Activated CD8-positive, alpha-beta memory T cell treated with anti-CD3 and anti-CD28 coated beads, Interleukin-2, amount 10 ng/mL, durations not matched to agents 7 days and 5 days (primary cell): ENCODE results near the gene AGRN. TPM values are rescaled to one million over a fixed set of nuclear protein-coding genes. Genes with fewer than 3 reads are reported as not detected.

Experiments
- ATAC-seq: fragments of 150-1000 bp; cut with Tn5 transposase; one replicate; pipeline ENCODE4 v1.10.0; 2021; ENCODE audit warnings: moderate library complexity
- CTCF ChIA-PET: fragments of 350-600 bp; sonication (Branson Sonifier 250); formaldehyde crosslinking; loops from one replicate; lab custom pipeline; 2021; ENCODE audit warnings: antibody characterized with exemption; lab: Charles Lee
- DNase-seq: peaks from one replicate; pipeline ENCODE4 v3.0.0-alpha.2; 2020
- H3K27ac Mint-ChIP-seq: one replicate; pipeline ENCODE4 v1.8.0; 2021; ENCODE audit warnings: mild to moderate bottlenecking, mixed read lengths
- H3K27me3 Mint-ChIP-seq: one replicate; pipeline ENCODE4 v1.8.0; 2021; ENCODE audit warnings: mixed read lengths
- H3K36me3 Mint-ChIP-seq: one replicate; pipeline ENCODE4 v1.8.0; 2021; ENCODE audit warnings: mild to moderate bottlenecking, mixed read lengths
- H3K4me1 Mint-ChIP-seq: one replicate; pipeline ENCODE4 v1.8.0; 2021; ENCODE audit warnings: mixed read lengths
- H3K4me3 Mint-ChIP-seq: one replicate; pipeline ENCODE4 v1.8.0; 2021; ENCODE audit warnings: mild to moderate bottlenecking, moderate library complexity, mixed read lengths
- H3K9me3 Mint-ChIP-seq: one replicate; pipeline ENCODE4 v1.8.0; 2022; ENCODE audit warnings: low read depth, mixed read lengths
- total RNA-seq, 2 experiments: library from RNA; stranded (reverse); gene quantifications; one replicate each; pipeline ENCODE4 v1.2.3, GENCODE V29; 2021

The AGRN gene
- total RNA-seq, 2 experiments from 2014 or later = 29.3 to 32.8 TPM

GRCh38 chr1:1080122-1080757 is 60.3 kb downstream of the AGRN start:
- no peaks in the 10 kb centered on the region for H3K9me3 Mint-ChIP-seq
- peaks cover 4% of the 10 kb centered on the region for H3K4me1 Mint-ChIP-seq
- H3K27ac Mint-ChIP-seq = no peak overlapping the region
- CTCF ChIA-PET = no interaction called here
- peaks cover 5% of the 10 kb centered on the region for H3K27me3 Mint-ChIP-seq
- H3K36me3 Mint-ChIP-seq = no peaks in the 10 kb centered on the region
- no peak overlapping the region for H3K4me3 Mint-ChIP-seq
- DNase-seq (no peak), ATAC-seq (peak; percentile 37)

DNA sequence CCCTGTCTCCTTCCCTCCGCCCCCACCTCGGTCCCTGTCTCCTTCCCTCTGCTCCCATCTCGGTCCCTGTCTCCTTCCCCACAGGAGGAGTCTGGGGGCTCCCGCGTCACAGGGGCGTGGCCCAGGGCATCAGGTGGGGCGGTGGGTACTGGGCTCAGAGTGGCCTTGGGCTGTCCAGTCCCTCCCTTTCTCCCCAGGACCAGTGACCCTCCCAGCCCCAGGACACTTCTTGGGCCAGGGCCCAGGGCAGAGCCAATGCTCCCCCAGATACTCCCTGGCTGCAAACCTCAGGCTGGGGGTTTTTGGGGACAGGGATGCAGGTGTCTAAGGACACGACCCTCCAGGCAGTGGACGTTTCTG is 61.0 kb downstream of the AGRN start:
- Mint-ChIP-seq H3K27ac (no peak overlapping the region), H3K27me3 (peaks cover 5% of the 10 kb centered on the region), H3K36me3 (no peaks in the 10 kb centered on the region), H3K4me3 (no peak overlapping the region), H3K9me3 (no peaks in the 10 kb centered on the region), H3K4me1 (peaks cover 4% of the 10 kb centered on the region)
- DNase-seq (no peak), ATAC-seq (no peak)
- CTCF ChIA-PET = no interaction called here

DNA sequence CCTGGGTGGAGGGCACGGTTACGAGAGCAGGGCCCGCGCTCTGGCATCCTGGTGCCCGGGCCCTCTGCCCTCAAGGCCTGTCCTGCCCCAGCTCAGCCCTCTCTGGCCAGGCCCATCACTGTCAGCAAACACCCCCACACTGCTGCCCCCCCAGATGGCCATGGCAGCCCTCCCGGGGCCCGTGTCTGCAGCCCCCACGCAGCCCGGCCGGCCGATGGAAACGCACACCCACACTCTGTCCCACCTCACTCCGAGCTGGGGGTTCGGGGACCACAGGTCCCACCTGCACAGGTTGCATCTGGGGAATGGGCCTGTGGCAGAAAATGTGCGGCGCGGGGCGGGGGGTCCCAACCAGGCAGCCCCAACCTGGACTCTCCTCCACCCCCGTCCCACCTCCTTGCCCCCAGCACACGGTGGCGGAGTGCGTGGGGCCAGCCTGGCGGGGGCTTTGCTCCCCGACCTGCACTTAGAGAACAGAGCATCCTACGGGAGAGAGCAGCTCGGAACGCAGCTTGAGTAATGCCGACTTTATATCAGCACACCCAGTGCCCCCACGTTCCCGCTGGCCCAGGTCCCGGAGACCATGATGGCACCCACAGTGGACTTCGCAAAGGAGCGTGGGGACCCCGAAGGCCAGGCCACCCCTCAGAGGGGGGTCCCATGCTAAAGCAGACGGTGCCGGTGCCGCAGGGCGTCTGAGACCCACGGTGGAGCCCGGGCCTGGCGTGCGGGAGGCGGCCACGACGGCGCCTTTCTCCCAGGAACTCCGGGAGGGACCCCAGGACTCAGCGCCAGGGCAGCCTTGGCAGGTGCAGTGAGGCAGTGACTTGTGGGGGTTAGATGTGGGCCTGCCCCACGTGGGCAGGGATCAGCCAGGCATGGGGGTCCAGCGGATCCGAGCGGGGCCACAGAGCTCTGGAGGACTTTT is 61.7 kb downstream of the AGRN start:
- Mint-ChIP-seq H3K9me3 (no peaks in the 10 kb centered on the region), H3K27me3 (peaks cover 5% of the 10 kb centered on the region), H3K27ac (no peak overlapping the region), H3K36me3 (no peaks in the 10 kb centered on the region), H3K4me1 (peaks cover 4% of the 10 kb centered on the region), H3K4me3 (no peak overlapping the region)
- ATAC-seq (no peak), DNase-seq (no peak)
- CTCF ChIA-PET = no interaction called here

DNA sequence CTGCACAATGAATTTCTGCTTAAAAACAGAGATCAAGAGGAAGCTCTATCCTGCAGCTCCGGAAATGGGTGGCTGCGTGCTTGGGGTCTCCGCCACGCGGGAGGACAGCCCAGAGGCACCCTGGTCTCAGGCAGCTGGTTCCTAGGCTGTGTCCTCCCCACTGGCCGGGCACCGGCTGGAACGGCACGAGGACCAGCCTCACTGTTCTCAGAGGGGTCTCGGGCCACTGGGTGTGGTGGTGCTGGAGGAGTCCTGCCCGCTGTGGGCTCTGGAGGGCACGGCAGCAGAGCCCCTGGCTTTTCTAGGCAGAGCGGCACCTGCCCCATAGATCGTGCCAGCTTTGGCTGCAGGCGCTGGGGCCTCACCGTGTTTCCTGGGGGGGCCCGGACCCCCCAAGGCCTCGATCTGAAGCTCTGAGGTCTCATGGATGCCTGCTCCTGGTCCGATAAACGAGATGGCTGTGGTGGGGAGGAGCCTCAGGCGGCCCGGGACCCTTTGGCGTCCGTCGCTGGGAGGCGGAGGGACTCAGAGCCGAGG is 62.4 kb downstream of the AGRN start:
- Mint-ChIP-seq H3K4me1 (peaks cover 4% of the 10 kb centered on the region), H3K4me3 (no peak overlapping the region), H3K27ac (no peak overlapping the region), H3K36me3 (no peaks in the 10 kb centered on the region), H3K27me3 (peaks cover 5% of the 10 kb centered on the region), H3K9me3 (no peaks in the 10 kb centered on the region)
- CTCF ChIA-PET = no interaction called here
- DNase-seq = no peak
- no peak for ATAC-seq

DNA sequence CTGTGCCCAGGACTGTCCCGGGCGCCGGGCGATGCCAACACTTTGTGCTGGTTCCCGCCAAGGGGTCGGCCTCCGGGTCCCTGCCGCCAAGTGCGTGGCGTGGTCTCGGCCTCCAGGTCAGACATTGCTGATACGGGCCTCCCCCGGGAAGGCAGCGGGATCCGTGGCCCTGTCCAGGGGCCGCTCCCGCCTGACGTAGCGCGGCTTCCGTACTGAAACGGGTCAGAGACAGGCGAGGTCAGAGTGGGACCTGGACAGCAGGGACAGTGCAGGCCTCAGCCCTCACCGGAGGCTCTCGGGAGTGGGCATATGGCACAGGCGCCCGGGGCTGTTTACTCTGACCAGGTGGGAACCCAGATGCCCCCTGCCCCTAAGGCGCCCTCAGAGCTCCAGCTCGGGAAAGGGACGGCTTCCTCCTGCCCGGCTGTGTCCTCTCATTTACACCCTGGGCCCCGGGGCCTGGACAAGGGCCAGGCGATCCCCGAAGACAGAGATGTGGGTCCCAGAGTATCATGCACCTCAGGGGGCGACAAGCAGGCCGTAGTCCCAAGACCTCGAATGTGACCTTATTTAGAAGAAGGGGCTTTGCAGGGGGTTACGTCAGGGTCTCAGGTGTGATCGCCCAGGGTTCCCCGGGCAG is 63.0 kb downstream of the AGRN start:
- ATAC-seq = no peak
- Mint-ChIP-seq H3K36me3 (no peaks in the 10 kb centered on the region), H3K4me1 (peaks cover 4% of the 10 kb centered on the region), H3K9me3 (no peaks in the 10 kb centered on the region), H3K4me3 (no peak overlapping the region), H3K27me3 (peaks cover 5% of the 10 kb centered on the region), H3K27ac (no peak overlapping the region)
- CTCF ChIA-PET = no interaction called here
- no peak for DNase-seq

DNA sequence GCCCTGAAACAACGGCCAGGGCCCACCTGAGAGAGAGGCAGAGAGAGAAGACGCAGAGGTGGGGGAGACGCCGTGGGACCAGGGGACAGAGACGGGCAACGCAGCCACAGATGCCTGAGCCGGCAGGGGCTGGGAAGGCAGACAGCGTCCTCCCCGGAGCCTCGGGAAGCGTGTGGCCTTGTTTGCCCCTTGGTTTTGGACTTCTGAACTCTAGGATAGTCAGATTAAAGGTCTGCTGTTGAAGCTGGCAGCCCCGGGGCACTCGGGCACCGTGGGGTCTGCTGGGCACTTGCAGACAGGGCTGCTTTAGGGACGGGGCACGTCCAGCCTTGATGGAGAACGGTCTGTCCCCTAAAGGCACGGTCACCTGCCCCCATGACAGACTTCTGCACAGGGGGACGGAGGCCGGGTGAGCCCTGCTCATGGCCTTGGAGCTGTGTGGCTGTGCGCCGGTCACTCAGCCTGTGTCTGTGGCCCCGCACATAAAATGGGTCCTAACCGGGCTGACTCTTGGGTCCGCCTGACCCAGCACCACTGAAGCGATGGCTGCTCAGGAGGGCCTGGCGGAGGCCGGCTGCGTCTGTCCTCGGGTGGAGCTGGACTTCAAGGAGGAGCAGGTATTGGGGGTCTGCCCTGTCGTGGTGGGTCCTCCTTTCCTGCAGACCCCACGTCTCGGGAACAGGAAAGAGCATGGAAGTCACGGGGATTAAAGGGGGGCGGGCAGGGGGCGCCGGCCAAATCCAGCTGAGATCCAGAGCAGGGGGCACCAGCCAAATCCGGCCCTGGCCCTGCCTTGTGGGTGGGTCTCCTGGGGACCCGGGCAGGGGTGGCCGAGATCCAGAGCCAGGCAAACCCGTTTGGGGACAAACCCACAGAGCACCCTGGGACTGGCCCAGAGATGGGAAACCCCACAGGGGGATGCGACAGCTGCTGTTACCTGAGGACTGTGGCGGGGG is 63.8 kb downstream of the AGRN start:
- no peak for ATAC-seq
- no peaks in the 10 kb centered on the region for H3K9me3 Mint-ChIP-seq
- H3K4me1 Mint-ChIP-seq = peaks cover 4% of the 10 kb centered on the region
- no peak overlapping the region for H3K4me3 Mint-ChIP-seq
- no peak overlapping the region for H3K27ac Mint-ChIP-seq
- DNase-seq = no peak
- no peaks in the 10 kb centered on the region for H3K36me3 Mint-ChIP-seq
- CTCF ChIA-PET = no interaction called here
- peaks cover 5% of the 10 kb centered on the region for H3K27me3 Mint-ChIP-seq

GRCh38 chr1:1084372-1085170 is 64.7 kb downstream of the AGRN start:
- Mint-ChIP-seq H3K27me3 (peaks cover 2% of the 10 kb centered on the region), H3K4me1 (peaks cover 1% of the 10 kb centered on the region), H3K27ac (no peak overlapping the region), H3K36me3 (no peaks in the 10 kb centered on the region), H3K9me3 (no peaks in the 10 kb centered on the region), H3K4me3 (no peak overlapping the region)
- CTCF ChIA-PET = no interaction called here
- DNase-seq = no peak
- no peak for ATAC-seq

DNA sequence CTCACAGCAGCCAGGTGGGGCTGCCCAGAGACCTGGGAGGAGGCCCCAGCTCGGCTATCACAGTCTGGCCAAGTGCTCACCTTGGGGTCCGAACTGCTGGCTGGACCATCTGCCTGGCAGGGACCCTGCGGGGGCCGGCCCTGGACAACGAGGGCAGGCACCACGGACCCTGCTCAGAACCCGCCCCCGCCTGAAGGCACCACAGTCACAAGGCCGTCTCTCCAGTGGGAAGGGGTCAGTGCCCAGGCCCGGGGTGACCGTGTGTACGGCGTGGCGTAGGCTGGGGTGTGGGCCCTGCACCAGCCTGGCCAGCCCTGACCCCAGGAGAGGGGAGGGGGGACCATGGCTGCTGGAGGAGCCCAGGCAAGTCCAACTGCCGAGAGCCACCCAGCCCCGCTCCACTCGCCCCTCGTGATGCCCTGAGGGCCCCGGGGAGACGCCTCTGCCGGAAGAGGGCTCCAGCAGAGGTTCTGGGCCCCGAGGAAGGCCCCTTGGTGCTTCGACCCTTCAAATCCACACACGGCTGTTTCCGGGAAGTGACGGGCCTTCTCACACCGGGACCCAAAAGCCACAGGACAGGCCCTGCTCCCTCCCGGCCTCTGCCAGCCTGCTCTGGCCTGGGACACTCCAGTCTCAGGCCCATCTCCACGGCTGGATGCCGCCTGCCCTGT is 65.4 kb downstream of the AGRN start:
- H3K27me3 Mint-ChIP-seq = no peaks in the 10 kb centered on the region

GRCh38 chr1:1085911-1086841 is 66.3 kb downstream of the AGRN start:
- H3K27me3 Mint-ChIP-seq = no peaks in the 10 kb centered on the region
- H3K4me1 Mint-ChIP-seq = no peaks in the 10 kb centered on the region
- no peak for ATAC-seq
- H3K27ac Mint-ChIP-seq = no peak overlapping the region
- no peak for DNase-seq
- no peak overlapping the region for H3K4me3 Mint-ChIP-seq
- H3K36me3 Mint-ChIP-seq = no peaks in the 10 kb centered on the region
- CTCF ChIA-PET = no interaction called here
- no peaks in the 10 kb centered on the region for H3K9me3 Mint-ChIP-seq

More for the DNA sequence above, 65.4 kb downstream of the AGRN start:
- CTCF ChIA-PET = no interaction called here
- no peak for ATAC-seq
- no peak for DNase-seq
- Mint-ChIP-seq H3K9me3 (no peaks in the 10 kb centered on the region), H3K4me3 (no peak overlapping the region), H3K27ac (no peak overlapping the region), H3K36me3 (no peaks in the 10 kb centered on the region), H3K4me1 (no peaks in the 10 kb centered on the region)

GRCh38 chr1:1086911-1087341 is 67.0 kb downstream of the AGRN start:
- no peak overlapping the region for H3K4me3 Mint-ChIP-seq
- H3K27ac Mint-ChIP-seq = no peak overlapping the region
- H3K27me3 Mint-ChIP-seq = no peaks in the 10 kb centered on the region
- ATAC-seq = no peak
- DNase-seq = no peak
- no peaks in the 10 kb centered on the region for H3K36me3 Mint-ChIP-seq
- no peaks in the 10 kb centered on the region for H3K4me1 Mint-ChIP-seq
- H3K9me3 Mint-ChIP-seq = no peaks in the 10 kb centered on the region
- CTCF ChIA-PET = no interaction called here

DNA sequence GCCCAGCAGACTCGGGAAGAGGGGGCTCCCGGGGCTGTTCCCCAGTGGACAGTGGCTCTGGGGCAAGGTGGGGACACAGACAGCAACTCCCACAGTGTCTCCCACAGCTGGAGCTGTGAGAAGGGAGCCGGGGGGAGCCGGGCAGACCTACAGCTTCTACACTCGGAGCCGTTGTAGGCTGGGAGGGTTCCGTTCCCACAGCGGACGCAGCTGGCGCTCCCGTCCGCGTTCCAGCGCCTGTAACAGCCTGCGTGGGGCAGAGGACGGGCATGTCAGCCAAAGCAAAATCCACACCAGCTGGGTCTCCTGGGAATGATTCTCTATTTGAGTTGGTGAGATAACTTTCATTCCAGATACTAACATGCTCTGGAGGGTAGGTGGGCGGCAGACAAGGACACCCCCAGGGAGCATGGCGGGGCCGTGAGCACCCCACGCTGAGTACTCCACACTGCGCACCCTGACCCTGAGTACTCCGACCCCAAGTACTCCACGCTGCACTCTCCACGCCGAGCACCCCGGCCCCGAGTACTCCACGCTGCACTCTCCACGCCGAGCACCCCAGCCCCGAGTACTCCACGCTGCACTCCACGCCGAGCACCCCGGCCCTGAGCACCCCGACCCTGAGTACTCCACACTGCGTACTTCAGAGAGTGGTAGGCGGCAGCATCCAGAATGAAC is 67.6 kb downstream of the AGRN start:
- Mint-ChIP-seq H3K27me3 (no peaks in the 10 kb centered on the region), H3K4me1 (no peaks in the 10 kb centered on the region), H3K27ac (no peak overlapping the region), H3K36me3 (no peaks in the 10 kb centered on the region), H3K4me3 (no peak overlapping the region), H3K9me3 (no peaks in the 10 kb centered on the region)
- CTCF ChIA-PET = no interaction called here
- DNase-seq = no peak
- ATAC-seq = no peak
